GM12878 (cell line): ENCODE data around the gene MXI1. TPM values are rescaled to one million over a fixed set of nuclear protein-coding genes. Genes with fewer than 3 reads are reported as not detected.

Source experiments
- ATF7 ChIP-seq: fragments of 450-650 bp; IDR thresholded peaks from 2 replicates; pipeline ENCODE4 v1.6.1; 2016; ENCODE audit warnings: low read depth, mild to moderate bottlenecking
- CREB1 ChIP-seq: IDR thresholded peaks from 2 replicates; pipeline ENCODE4 v1.6.1; 2012; ENCODE audit warnings: low read depth, mild to moderate bottlenecking, inconsistent platforms
- E2F8 ChIP-seq: fragments of 450-650 bp; IDR thresholded peaks from 2 replicates; pipeline ENCODE4 v1.6.1; 2018; ENCODE audit warnings: mild to moderate bottlenecking, low read depth, moderate library complexity; ENCODE audit not compliant: partially characterized antibody
- HCFC1 ChIP-seq: fragments of 150-350 bp; IDR thresholded peaks from 2 replicates; pipeline ENCODE4 v1.6.1; 2014; ENCODE audit warnings: low read length
- MLLT1 ChIP-seq: fragments of 450-650 bp; IDR thresholded peaks from 2 replicates; pipeline ENCODE4 v1.6.1; 2016; ENCODE audit warnings: mild to moderate bottlenecking
- MTA2 ChIP-seq: fragments of 450-650 bp; IDR thresholded peaks from 2 replicates; pipeline ENCODE4 v1.6.1; 2016; ENCODE audit warnings: low read depth, mild to moderate bottlenecking, moderate library complexity
- MXI1 ChIP-seq: fragments of 150-350 bp; IDR thresholded peaks from 2 replicates; pipeline ENCODE4 v1.6.1; 2011; ENCODE audit warnings: low read depth, mild to moderate bottlenecking, inconsistent platforms, low read length, improper control_type of control experiment
- PRDM15 ChIP-seq: fragments of 450-650 bp; formaldehyde crosslinking; IDR thresholded peaks from 2 replicates; pipeline ENCODE4 v1.4.0; 2020; ENCODE audit warnings: mild to moderate bottlenecking, moderate library complexity
- SMAD1 ChIP-seq: fragments of 450-650 bp; IDR thresholded peaks from 2 replicates; pipeline ENCODE4 v1.6.1; 2018; ENCODE audit warnings: mild to moderate bottlenecking, low read depth; ENCODE audit not compliant: partially characterized antibody
- ZBTB4 ChIP-seq: fragments of 450-650 bp; formaldehyde crosslinking; IDR thresholded peaks from 2 replicates; pipeline ENCODE4 v1.4.0; 2022; ENCODE audit warnings: mild to moderate bottlenecking, moderate library complexity
- ZNF592 ChIP-seq: fragments of 450-650 bp; IDR thresholded peaks from 2 replicates; pipeline ENCODE4 v1.6.1; 2017; ENCODE audit warnings: mild to moderate bottlenecking, moderate library complexity
- ZZZ3 ChIP-seq: IDR thresholded peaks from 2 replicates; pipeline ENCODE4 v1.6.1; 2011; ENCODE audit warnings: low read depth; ENCODE audit not compliant: control insufficient read depth, insufficient read length
- polyA plus RNA-seq, 11 experiments: library from polyadenylated mRNA; depleted of rRNA in 4 of 11; unstranded in 6 of 11; stranded (reverse) in 5 of 11; fragments of >200 nt; fragmentation: Nextera tagmentation in 4 of 11; fragmentation: Illumina TruSeq in 1 of 11; extraction: Ambion mirVana in 4 of 11; extraction: Trizol in 1 of 11; gene quantifications; 1 replicate in 1 of 11; 2 replicates in 10 of 11; pipeline versions ENCODE4 v1.2.1 to v1.2.3, GENCODE V29; 2011 to 2016; ENCODE audit warnings: inconsistent platforms in 2 of 11, missing spikeins in 2 of 11, low read depth in 1 of 11
- total RNA-seq, 4 experiments: library from RNA; depleted of rRNA in 3 of 4; stranded (reverse); fragments of >200 nt in 3 of 4; fragmentation: Illumina TruSeq in 1 of 4; extraction: Trizol in 1 of 4; gene quantifications; 2 replicates each; pipeline versions ENCODE4 v1.2.1 to v1.2.3, GENCODE V29; 2013 to 2021

The MXI1 gene
- total and polyA plus RNA-seq, 10 of the 15 experiments (the other 5 are each of a cell fraction or from before 2014, with no cell fraction given): 0.23 to 8.0 (median 0.41) TPM

GRCh38 chr10:110210674-110211464 is 3.5 kb downstream of the MXI1 start (continued):
- no peak for TF ChIP-seq PRDM15 (CRISPR knock-in tag)
- peak; percentile 98 for TF ChIP-seq CREB1
- TF ChIP-seq SMAD1: no peak
- TF ChIP-seq MTA2: no peak
- TF ChIP-seq ZBTB4 (CRISPR knock-in tag): no peak
- TF ChIP-seq MLLT1: peak; percentile 77
- TF ChIP-seq ZNF592: no peak
- TF ChIP-seq MXI1: peak; percentile 99
- TF ChIP-seq ATF7: peak; percentile 95
- TF ChIP-seq ZZZ3: no peak
- TF ChIP-seq E2F8: no peak
- TF ChIP-seq HCFC1: 0 out of 2 replicates have a peak, but pooled peaks have one; percentile 9
